Endothelial cell of umbilical vein (primary cell): ENCODE measurements around the gene SMC3. TPM values are rescaled to one million over a fixed set of nuclear protein-coding genes. Genes with fewer than 3 reads are reported as not detected.

Experiments
- BruUV-seq: library from RNA; stranded (reverse); fragments of 400-500 nt; replicated peaks from 2 replicates; lab custom pipeline; 2021; lab: Mats Ljungman, UMichigan
- CTCF ChIA-PET: fragments of 300-600, 350-600 bp; sonication (Branson Sonifier 250); formaldehyde crosslinking; loops from one replicate; lab custom pipeline; 2021; ENCODE audit warnings: antibody characterized with exemption, inconsistent platforms; lab: Charles Lee
- POLR2A ChIA-PET: fragments of 300-600, 350-600 bp; sonication (Branson Sonifier 250); formaldehyde crosslinking; loops from one replicate; lab custom pipeline; 2021; ENCODE audit warnings: antibody characterized with exemption, inconsistent platforms; lab: Charles Lee
- DNase-seq: peaks from one replicate; pipeline ENCODE4 v3.0.0-alpha.2; 2011; ENCODE audit warnings: low read depth, low spot score
- FAIRE-seq: peaks from 2 replicates; lab custom pipeline; 2011; peaks lifted over from hg19 to GRCh38; lab: Jason Lieb, UNC
- H2AFZ ChIP-seq: 2 replicates; pipeline ENCODE4 v1.6.0; 2012; ENCODE audit warnings: low read depth, low read length, control low read depth, inconsistent platforms
- H3K27ac ChIP-seq: 2 replicates; pipeline ENCODE4 v1.5.1; 2011; ENCODE audit warnings: low read depth, mild to moderate bottlenecking, control low read depth, low read length, moderate library complexity; ENCODE audit not compliant: insufficient read depth
- H3K27me3 ChIP-seq, 2 experiments: 2 replicates each; pipeline versions ENCODE4 v1.6.0 to v1.6.1; 2011; ENCODE audit warnings: low read length in 2 of 2, mixed read lengths in 1 of 2; ENCODE audit not compliant: control insufficient read depth in 2 of 2, insufficient read depth in 2 of 2
- H3K36me3 ChIP-seq, 2 experiments: 2 replicates in 1 of 2; 3 replicates in 1 of 2; pipeline ENCODE4 v1.5.1; 2011; ENCODE audit warnings: low read length in 2 of 2, mild to moderate bottlenecking in 1 of 2, moderate library complexity in 1 of 2; ENCODE audit not compliant: control insufficient read depth in 2 of 2, insufficient read depth in 2 of 2; ENCODE audit errors: extremely low read depth in 1 of 2
- H3K4me1 ChIP-seq: 3 replicates; pipeline ENCODE4 v1.5.1; 2011; ENCODE audit warnings: mild to moderate bottlenecking, low read length; ENCODE audit not compliant: control insufficient read depth, insufficient read depth; ENCODE audit errors: extremely low read depth
- H3K4me2 ChIP-seq: 2 replicates; pipeline ENCODE4 v1.6.1; 2011; ENCODE audit warnings: low read length, control low read depth, mixed read lengths; ENCODE audit not compliant: insufficient read depth
- H3K4me3 ChIP-seq, 3 experiments: fragments of 200-600 bp in 1 of 3; sonication (generic), shearing (Covaris generic) in 1 of 3; replicated peaks in 1 of 3; 2 replicates each; pipeline ENCODE4 v1.5.1; 2011 to 2016; ENCODE audit warnings: control low read depth in 3 of 3, low read length in 3 of 3, mild to moderate bottlenecking in 2 of 3, inconsistent platforms in 1 of 3, low read depth in 1 of 3, moderate library complexity in 1 of 3; ENCODE audit not compliant: insufficient read depth in 1 of 3
- H3K79me2 ChIP-seq: 2 replicates; pipeline ENCODE4 v1.6.0; 2012; ENCODE audit warnings: low read length, inconsistent platforms; ENCODE audit not compliant: control insufficient read depth, insufficient read depth
- H3K9ac ChIP-seq: replicated peaks from 2 replicates; pipeline ENCODE3; 2011; ENCODE audit warnings: low read length, control low read depth; ENCODE audit not compliant: insufficient read depth; ENCODE audit errors: extremely low read depth
- H3K9me1 ChIP-seq: replicated peaks from 3 replicates; pipeline ENCODE4 v1.6.0; 2011; ENCODE audit warnings: mild to moderate bottlenecking, low read length; ENCODE audit not compliant: control insufficient read depth, insufficient read depth; ENCODE audit errors: extremely low read depth
- H3K9me3 ChIP-seq: replicated peaks from 2 replicates; pipeline ENCODE4 v1.5.1; 2012; ENCODE audit warnings: low read length, inconsistent platforms; ENCODE audit not compliant: control insufficient read depth, insufficient read depth
- H4K20me1 ChIP-seq: replicated peaks from 2 replicates; pipeline ENCODE3; 2011; ENCODE audit warnings: mild to moderate bottlenecking, low read length; ENCODE audit not compliant: control insufficient read depth, insufficient read depth; ENCODE audit errors: extremely low read depth
- EZH2 ChIP-seq: IDR thresholded peaks from 2 replicates; pipeline ENCODE4 v1.6.1; 2012; ENCODE audit warnings: borderline replicate concordance, low read depth, mild to moderate bottlenecking, moderate library complexity, low read length, inconsistent platforms; ENCODE audit not compliant: severe bottlenecking
- FOS ChIP-seq: IDR thresholded peaks from 2 replicates; pipeline ENCODE4 v1.6.1; 2011; ENCODE audit warnings: mild to moderate bottlenecking, low read length, moderate library complexity, borderline replicate concordance; ENCODE audit not compliant: insufficient read depth
- GATA2 ChIP-seq: IDR thresholded peaks from 2 replicates; pipeline ENCODE4 v1.7.0; 2011; ENCODE audit warnings: low read depth, mild to moderate bottlenecking, moderate library complexity, mixed read lengths, low read length; ENCODE audit not compliant: insufficient read length, insufficient read depth
- JUN ChIP-seq: IDR thresholded peaks from 2 replicates; pipeline ENCODE4 v1.6.1; 2011; ENCODE audit warnings: borderline replicate concordance, low read depth; ENCODE audit not compliant: insufficient read length, insufficient read depth
- MYC ChIP-seq: IDR thresholded peaks from one replicate; pipeline ENCODE4 v1.6.1; 2011; ENCODE audit warnings: mild to moderate bottlenecking, low read depth, low read length
- POLR2A ChIP-seq: IDR thresholded peaks from 2 replicates; pipeline ENCODE4 v1.6.1; 2012; ENCODE audit warnings: low read depth, mild to moderate bottlenecking, control low read depth, low read length
- POLR2AphosphoS5 ChIP-seq: IDR thresholded peaks from 2 replicates; pipeline ENCODE4 v1.6.1; 2012; ENCODE audit warnings: low read depth, mild to moderate bottlenecking, control low read depth, low read length, moderate library complexity; ENCODE audit not compliant: insufficient read depth
- dilution Hi-C: fragments of 300-500 bp; cut with MboI; formaldehyde crosslinking; loops from one replicate; pipeline ENCODE4 v1.15.0; 2019; ENCODE audit warnings: low sequenced_read_pairs; ENCODE audit not compliant: extremely low pct_ligation_motif_present
- intact Hi-C: fragments of 100-400 bp; cut with micrococcal nuclease; formaldehyde crosslinking; loops from one replicate; pipeline ENCODE4 v1.10.0; 2022
- polyA plus RNA-seq, 4 experiments: library from polyadenylated mRNA; depleted of rRNA in 3 of 4; stranded (reverse) in 3 of 4; unstranded in 1 of 4; fragments of >200 nt; gene quantifications; 2 replicates each; pipeline versions ENCODE4 v1.2.1 to v1.2.3, GENCODE V29; 2011 to 2012; ENCODE audit warnings: missing spikeins in 1 of 4
- total RNA-seq: library from RNA; stranded (reverse); gene quantifications from 2 replicates; pipeline ENCODE4 v1.2.3, GENCODE V29; 2021
- TF ChIP-seq, protein P1 (sequence below): IDR thresholded peaks from 2 replicates; pipeline ENCODE4 v1.6.1; 2011; ENCODE audit not compliant: insufficient read depth, insufficient read length
- TF ChIP-seq, protein P2 (sequence below), 2 donors: IDR thresholded peaks; 1 replicate in 1 of 2; 2 replicates in 1 of 2; pipeline ENCODE4 v1.5.1; 2011; ENCODE audit warnings: low read length in 2 of 2, mild to moderate bottlenecking in 2 of 2, moderate library complexity in 2 of 2, control low read depth in 1 of 2, inconsistent platforms in 1 of 2, low read depth in 1 of 2; ENCODE audit not compliant: insufficient read depth in 1 of 2; ENCODE audit errors: extremely low read depth in 1 of 2

Gene SMC3
- total and polyA plus RNA-seq, 2 donors (not counting 3 experiments of a cell fraction or from before 2014, with no cell fraction given), result 5.5 to 44.2 TPM

DNA sequence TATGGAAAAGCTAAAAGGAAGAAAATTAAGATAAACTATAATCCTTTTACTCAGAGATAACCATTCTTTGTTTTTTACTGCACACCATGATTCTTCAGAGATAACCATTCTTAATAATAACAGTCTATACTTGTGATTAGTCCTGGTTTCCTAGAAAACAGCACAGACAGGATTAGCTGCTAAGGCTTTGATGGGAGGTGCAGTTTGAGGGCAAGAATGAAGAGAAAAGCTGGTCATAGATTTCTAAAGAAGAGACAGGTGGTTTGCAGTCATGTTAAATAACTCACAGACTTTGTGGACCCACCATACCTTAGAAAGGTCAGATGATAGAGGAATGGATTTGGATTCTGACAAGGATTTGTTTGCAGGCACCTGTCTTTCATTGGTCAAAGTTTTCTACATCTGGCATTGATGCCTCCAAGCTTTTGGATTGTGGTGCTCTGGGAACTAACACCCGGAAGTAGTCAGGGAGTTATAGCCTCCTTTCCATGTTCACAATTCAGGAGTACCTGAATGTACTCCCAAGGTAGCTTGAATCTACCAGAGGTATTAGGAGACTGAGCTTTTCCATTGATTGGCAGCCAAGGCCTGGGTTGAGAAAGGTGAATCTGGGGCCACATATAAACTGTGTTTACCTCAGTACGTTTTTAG lies 3.7 kb downstream of the SMC3 start:
- Histone ChIP-seq H3K36me3 (no peaks in the 10 kb centered on the region), H3K27me3 (no peaks in the 10 kb centered on the region), H3K27ac (no peak overlapping the region), H3K9ac (no peak overlapping the region), H3K4me1 (peaks cover 22% of the 10 kb centered on the region), H3K4me3 (no peak overlapping the region), H3K79me2 (peaks cover 77% of the 10 kb centered on the region), H4K20me1 (no peaks in the 10 kb centered on the region), H3K4me2 (no peak overlapping the region), H3K9me1 (peaks cover 2% of the 10 kb centered on the region), H2AFZ (no peak overlapping the region), H3K9me3 (no peaks in the 10 kb centered on the region)
- dilution Hi-C loops, result no loop called here
- intact Hi-C loops, result no loop called here
- ChIA-PET POLR2A (no interaction called here), CTCF (interaction anchor here (1.6 to 1.9 kb wide), 3 partner anchors 11 to 266 kb away, joined by 3 to 6 read pairs (median 3); partner anchors contain the start of gene SMNDC1)
- TF ChIP-seq JUN (no peak), FOS (no peak), MYC (no peak), POLR2AphosphoS5 (no peak)
- DNase-seq (no peak), FAIRE-seq (no peak)
- BruUV-seq, result no TSS peak

DNA sequence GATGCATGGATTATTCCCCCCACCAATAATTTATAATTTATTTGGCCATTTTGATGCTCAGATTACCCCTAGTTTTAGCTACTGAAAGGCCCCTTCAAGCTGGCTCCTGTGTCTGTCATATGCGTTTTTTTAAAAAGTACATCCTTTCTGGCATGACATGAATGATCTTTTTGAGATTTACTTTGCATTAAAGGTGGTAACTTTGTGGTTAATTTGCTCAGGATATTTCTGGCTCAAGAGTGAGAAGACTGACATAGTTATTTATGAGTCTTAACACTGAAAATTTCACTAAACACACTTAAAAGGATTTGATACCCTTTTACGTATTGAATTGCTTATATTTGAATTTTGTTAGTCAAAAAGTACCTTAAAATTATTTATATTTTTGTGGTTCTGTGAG lies 5.4 kb downstream of the SMC3 start:
- H3K4me2 ChIP-seq, result no peak overlapping the region
- BruUV-seq, result no TSS peak
- no peak for DNase-seq
- H3K79me2 ChIP-seq, result peaks cover 79% of the 10 kb centered on the region
- dilution Hi-C loops (no loop called here), intact Hi-C loops (no loop called here)
- H3K9me1 ChIP-seq, result peaks cover 2% of the 10 kb centered on the region
- no peak overlapping the region for H2AFZ ChIP-seq
- TF ChIP-seq FOS (no peak), GATA2 (no peak), POLR2A (no peak), EZH2 (no peak), JUN (no peak), MYC (no peak)
- TF ChIP-seq, protein P1, sequence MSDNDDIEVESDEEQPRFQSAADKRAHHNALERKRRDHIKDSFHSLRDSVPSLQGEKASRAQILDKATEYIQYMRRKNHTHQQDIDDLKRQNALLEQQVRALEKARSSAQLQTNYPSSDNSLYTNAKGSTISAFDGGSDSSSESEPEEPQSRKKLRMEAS, result no peak
- TF ChIP-seq, protein P2, sequence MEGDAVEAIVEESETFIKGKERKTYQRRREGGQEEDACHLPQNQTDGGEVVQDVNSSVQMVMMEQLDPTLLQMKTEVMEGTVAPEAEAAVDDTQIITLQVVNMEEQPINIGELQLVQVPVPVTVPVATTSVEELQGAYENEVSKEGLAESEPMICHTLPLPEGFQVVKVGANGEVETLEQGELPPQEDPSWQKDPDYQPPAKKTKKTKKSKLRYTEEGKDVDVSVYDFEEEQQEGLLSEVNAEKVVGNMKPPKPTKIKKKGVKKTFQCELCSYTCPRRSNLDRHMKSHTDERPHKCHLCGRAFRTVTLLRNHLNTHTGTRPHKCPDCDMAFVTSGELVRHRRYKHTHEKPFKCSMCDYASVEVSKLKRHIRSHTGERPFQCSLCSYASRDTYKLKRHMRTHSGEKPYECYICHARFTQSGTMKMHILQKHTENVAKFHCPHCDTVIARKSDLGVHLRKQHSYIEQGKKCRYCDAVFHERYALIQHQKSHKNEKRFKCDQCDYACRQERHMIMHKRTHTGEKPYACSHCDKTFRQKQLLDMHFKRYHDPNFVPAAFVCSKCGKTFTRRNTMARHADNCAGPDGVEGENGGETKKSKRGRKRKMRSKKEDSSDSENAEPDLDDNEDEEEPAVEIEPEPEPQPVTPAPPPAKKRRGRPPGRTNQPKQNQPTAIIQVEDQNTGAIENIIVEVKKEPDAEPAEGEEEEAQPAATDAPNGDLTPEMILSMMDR (IDR thresholded peaks at IDR 0.05; ENCODE audit: extremely low read depth in 1 of 2, insufficient read depth in 1 of 2, low read depth in 1 of 2, low read length in 2 of 2), result no peak
- ChIA-PET POLR2A (no interaction called here), CTCF (no interaction called here)
- no peak for FAIRE-seq
- no peaks in the 10 kb centered on the region for H4K20me1 ChIP-seq
- H3K9me3 ChIP-seq, result no peaks in the 10 kb centered on the region
- H3K27me3 ChIP-seq, result no peaks in the 10 kb centered on the region
- H3K36me3 ChIP-seq, result peaks cover 2 to 7% of the 10 kb centered on the region in 2 experiments
- peaks cover 21% of the 10 kb centered on the region for H3K4me1 ChIP-seq
- no peak overlapping the region for H3K4me3 ChIP-seq
- no peak overlapping the region for H3K27ac ChIP-seq
- no peak overlapping the region for H3K9ac ChIP-seq
